Stomach (tissue), 9 donors: ENCODE data around the gene ATP5F1D. TPM values are rescaled to one million over a fixed set of nuclear protein-coding genes. Genes with fewer than 3 reads are reported as not detected.

Experiments used
- DNase-seq, 2 donors: peaks; one replicate each; pipeline versions ENCODE4 v3.0.0 to v3.0.0-alpha.2; 2013 to 2019
- H3K27ac ChIP-seq, 5 donors: fragments of 200-600 bp in 4 of 5; sonication (generic) in 4 of 5; one replicate each; pipeline ENCODE4 v1.5.1; 2013 to 2019; ENCODE audit warnings: mild to moderate bottlenecking in 1 of 5, moderate library complexity in 1 of 5
- H3K27me3 ChIP-seq, 3 donors: fragments of 200-600 bp; sonication (generic); one replicate each; pipeline ENCODE4 v1.5.1; 2017 to 2019; ENCODE audit warnings: mixed run types in 1 of 3
- H3K36me3 ChIP-seq, 4 donors: fragments of 200-600 bp; sonication (generic); 1 replicate in 3 of 4; 2 replicates in 1 of 4; pipeline ENCODE4 v1.5.1; 2016 to 2019
- H3K4me1 ChIP-seq, 4 donors: fragments of 200-600 bp; sonication (generic); one replicate each; pipeline ENCODE4 v1.5.1; 2016 to 2019
- H3K4me3 ChIP-seq, 4 donors: fragments of 200-600 bp; sonication (generic) in 3 of 4; one replicate each; pipeline ENCODE4 v1.5.1; 2016 to 2019; ENCODE audit warnings: mild to moderate bottlenecking in 1 of 4
- H3K9me3 ChIP-seq, 4 donors: fragments of 200-600 bp; sonication (generic); one replicate each; pipeline ENCODE4 v1.5.1; 2016 to 2019
- EP300 ChIP-seq: sonication (generic); formaldehyde crosslinking; IDR thresholded peaks from one replicate; pipeline ENCODE4 v1.6.1; 2017; ENCODE audit warnings: antibody characterized with exemption
- POLR2A ChIP-seq, 4 donors: fragments of 450-650 bp; IDR thresholded peaks; one replicate each; pipeline ENCODE4 v1.6.1; 2016; ENCODE audit warnings: antibody characterized with exemption in 4 of 4, control low read depth in 2 of 4, mild to moderate bottlenecking in 1 of 4, moderate library complexity in 1 of 4
- POLR2AphosphoS5 ChIP-seq, 3 donors: sonication (generic); formaldehyde crosslinking; IDR thresholded peaks; one replicate each; pipeline ENCODE4 v1.6.1; 2016; ENCODE audit warnings: antibody characterized with exemption in 3 of 3
- WGBS, 5 donors: extraction: QIAGEN DNeasy Blood & Tissue Kit in 3 of 5; methylation state at CpG; one replicate each; pipeline versions ENCODE4 v1.1.5 to v1.1.7; 2013 to 2018; 5-methylcytosine and 5-hydroxymethylcytosine counted together
- intact Hi-C: fragments of 100-400 bp; cut with DNase I; formaldehyde crosslinking; loops from one replicate; pipeline ENCODE4 v1.15.1; 2023; ENCODE audit warnings: low total_unique reads
- polyA plus RNA-seq, 3 donors: library from polyadenylated mRNA; stranded (reverse); fragments of 200-250 nt; gene quantifications; one replicate each; pipeline ENCODE4 v1.2.3, GENCODE V29; 2013
- total RNA-seq, 5 donors: library from RNA; depleted of rRNA; stranded (reverse); fragments of >200 nt; gene quantifications; one replicate each; pipeline versions ENCODE4 v1.1.0 to v1.2.3, GENCODE V29; 2014 to 2016
- TF ChIP-seq, protein P1 (sequence below), 7 experiments: fragments of 450-650 bp in 4 of 7; fragments of 200-600 bp in 3 of 7; sonication (generic) in 3 of 7; IDR thresholded peaks; one replicate each; pipeline ENCODE4 v1.5.1; 2016 to 2019; ENCODE audit warnings: antibody characterized with exemption in 7 of 7, control low read depth in 2 of 7, mild to moderate bottlenecking in 1 of 7
- donor health status: healthy with polysubstance abuse.
- donor health status: Bipolar disorder and iron deficiency.
- donor health status: healthy.

Gene ATP5F1D
- total and polyA plus RNA-seq, 8 donors: 26.4 to 905 (median 272) TPM

DNA sequence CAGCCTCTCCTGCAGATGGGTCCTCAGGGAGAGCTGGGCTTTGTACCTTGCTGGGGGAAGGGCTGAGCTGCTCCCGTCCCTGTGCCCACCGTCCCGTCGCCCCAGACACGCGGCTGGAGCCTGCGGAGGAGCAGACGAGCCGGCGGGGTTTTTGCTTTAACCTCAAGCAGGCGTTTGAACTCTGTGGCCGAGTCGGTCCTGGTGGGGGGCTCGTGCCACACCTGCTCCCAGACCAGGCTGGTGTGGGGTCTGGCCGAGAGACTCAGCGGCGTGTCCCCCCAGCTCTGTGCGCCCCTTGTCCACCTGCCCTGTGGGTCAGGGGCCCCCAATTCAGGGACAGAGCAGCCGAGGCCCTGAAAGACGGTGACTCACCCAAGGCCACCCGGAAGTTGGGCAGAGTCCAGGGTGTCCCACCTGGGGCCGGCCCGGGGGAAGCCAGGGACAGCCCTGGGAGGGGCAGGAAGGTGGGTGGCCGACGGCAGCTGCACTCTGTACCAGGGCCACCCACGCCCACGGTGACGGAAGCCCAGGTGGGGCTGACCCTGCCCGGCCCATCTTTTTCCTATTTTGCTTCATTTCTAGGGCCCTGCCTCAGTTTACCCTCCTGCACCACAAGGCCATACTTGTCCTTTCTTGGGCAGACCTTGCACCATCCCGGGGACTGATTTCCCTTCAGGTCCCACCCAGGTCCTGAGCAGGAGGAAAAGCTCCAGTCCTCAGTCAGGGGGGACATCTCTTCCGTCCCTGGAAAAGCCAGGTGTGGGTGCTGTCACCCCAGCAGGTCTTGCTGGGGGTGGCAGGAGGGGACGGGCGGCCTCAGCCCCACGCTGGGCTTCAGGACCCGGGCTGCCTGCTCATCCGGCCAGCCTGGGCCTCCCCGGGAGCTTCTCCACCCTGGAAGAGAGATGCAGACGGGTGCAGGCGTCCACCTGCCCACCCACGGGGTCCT, 49.4 kb downstream of the ATP5F1D start:
- H3K4me3 ChIP-seq: no peak overlapping the region
- no peak overlapping the region for H3K27ac ChIP-seq
- intact Hi-C loops: no loop called here
- no peaks in the 10 kb centered on the region for H3K9me3 ChIP-seq
- no peaks in the 10 kb centered on the region for H3K36me3 ChIP-seq
- TF ChIP-seq, protein P1, sequence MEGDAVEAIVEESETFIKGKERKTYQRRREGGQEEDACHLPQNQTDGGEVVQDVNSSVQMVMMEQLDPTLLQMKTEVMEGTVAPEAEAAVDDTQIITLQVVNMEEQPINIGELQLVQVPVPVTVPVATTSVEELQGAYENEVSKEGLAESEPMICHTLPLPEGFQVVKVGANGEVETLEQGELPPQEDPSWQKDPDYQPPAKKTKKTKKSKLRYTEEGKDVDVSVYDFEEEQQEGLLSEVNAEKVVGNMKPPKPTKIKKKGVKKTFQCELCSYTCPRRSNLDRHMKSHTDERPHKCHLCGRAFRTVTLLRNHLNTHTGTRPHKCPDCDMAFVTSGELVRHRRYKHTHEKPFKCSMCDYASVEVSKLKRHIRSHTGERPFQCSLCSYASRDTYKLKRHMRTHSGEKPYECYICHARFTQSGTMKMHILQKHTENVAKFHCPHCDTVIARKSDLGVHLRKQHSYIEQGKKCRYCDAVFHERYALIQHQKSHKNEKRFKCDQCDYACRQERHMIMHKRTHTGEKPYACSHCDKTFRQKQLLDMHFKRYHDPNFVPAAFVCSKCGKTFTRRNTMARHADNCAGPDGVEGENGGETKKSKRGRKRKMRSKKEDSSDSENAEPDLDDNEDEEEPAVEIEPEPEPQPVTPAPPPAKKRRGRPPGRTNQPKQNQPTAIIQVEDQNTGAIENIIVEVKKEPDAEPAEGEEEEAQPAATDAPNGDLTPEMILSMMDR (IDR thresholded peaks at IDR 0.05): no peak
- no peak for TF ChIP-seq EP300
- no peak for TF ChIP-seq POLR2A (IDR thresholded peaks at IDR 0.05)
- no peak for TF ChIP-seq POLR2AphosphoS5 (IDR thresholded peaks at IDR 0.05)
- peaks cover 8 to 42% (median 36%) of the 10 kb centered on the region in 4 donors for H3K4me1 ChIP-seq
- WGBS, 5 donors: 58 to 64% (median 60%) methylated on average over 23 to 40 of the region's 40 CpGs
- peaks cover 24 to 100% (median 95%) of the 10 kb centered on the region in 3 donors for H3K27me3 ChIP-seq
- DNase-seq: peak in 1 of 2 donors; percentile 82

DNA sequence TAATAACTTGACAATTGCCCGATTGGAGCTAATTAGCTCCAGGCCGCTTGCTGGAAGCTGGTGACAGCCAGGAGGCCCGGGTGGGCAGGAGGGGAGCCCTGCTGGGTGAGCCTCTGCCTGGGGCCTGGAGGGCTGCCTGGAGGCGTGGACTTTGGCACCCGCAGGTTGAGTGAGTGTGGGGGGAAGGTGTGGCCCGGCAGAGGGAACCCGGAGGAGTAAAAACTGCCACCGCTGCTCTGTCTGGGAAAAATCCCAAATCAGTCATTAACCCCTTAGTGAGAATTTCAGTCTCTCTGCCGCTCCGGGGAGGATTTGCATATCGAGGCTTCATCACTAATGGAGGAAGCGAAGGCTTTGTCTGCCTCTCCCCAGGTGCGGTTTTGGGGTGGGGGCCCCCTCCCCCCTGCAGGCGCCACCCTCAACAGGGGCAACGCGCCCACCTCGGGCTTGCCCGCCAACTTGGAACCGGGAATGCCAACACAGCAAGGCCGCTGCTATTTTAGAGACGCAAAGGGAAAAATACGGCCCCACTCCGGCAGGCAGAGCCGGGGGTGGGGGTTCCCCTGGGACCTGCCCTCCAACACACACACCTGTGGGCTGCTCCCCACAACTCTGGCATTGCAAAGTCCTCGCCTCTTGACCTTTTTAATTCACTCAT, 50.3 kb downstream of the ATP5F1D start:
- TF ChIP-seq EP300 (no peak), POLR2AphosphoS5 (IDR thresholded peaks at IDR 0.05) (no peak), POLR2A (IDR thresholded peaks at IDR 0.05) (no peak)
- TF ChIP-seq, protein P1 (IDR thresholded peaks at IDR 0.05): no peak
- DNase-seq: no peak
- Histone ChIP-seq H3K9me3 (no peaks in the 10 kb centered on the region), H3K27ac (no peak overlapping the region), H3K4me3 (no peak overlapping the region), H3K27me3 (peaks cover 20 to 96% (median 93%) of the 10 kb centered on the region in 3 donors), H3K4me1 (peaks cover 8 to 35% (median 29%) of the 10 kb centered on the region in 4 donors), H3K36me3 (no peaks in the 10 kb centered on the region)
- 52 to 66% (median 58%) methylated on average over 22 to 25 of the region's 25 CpGs for WGBS, 5 donors
- intact Hi-C loops: no loop called here

DNA sequence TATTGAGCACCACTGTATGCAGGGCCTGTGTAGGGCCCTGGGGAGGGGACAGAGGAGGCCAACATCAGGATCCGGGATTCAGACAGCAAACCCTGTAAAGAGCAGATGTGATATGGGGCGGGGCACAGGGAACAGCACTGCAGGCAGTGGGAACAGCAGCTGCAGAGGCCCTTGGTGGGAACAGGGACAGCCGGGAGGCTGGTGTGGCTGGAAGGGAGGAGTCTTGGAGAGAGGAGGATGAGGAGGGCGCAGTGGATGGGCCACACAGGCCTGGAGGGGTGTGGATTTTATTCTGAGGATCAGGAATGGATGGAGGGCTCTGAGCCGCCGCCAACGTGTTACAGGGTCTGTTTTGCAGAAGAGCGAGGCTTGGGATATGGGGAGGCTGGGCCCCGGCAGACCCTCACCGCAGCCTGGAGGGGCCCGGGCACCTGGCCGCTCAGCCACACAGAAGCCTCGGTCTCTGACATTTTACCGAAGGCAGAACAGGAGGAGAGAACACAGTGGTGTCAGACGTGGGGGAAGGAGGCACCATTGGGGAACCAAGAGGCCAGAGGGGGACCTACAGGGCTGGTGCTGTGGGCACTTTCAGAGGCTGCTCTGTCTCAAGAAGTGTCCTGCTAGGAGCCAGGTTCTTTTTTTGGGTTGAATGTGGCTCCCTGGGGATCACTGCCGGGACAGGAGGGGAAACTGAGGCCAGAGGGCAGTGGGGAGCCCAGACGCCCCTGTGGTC, 51.0 kb downstream of the ATP5F1D start:
- 83 to 88% (median 86%) methylated on average over 17 of the region's 17 CpGs for WGBS, 5 donors
- H3K36me3 ChIP-seq: no peaks in the 10 kb centered on the region

More for the DNA sequence above, 51.0 kb downstream of the ATP5F1D start:
- Histone ChIP-seq H3K4me1 (peaks cover 8 to 29% (median 22%) of the 10 kb centered on the region in 4 donors), H3K27me3 (peaks cover 14 to 89% (median 86%) of the 10 kb centered on the region in 3 donors), H3K4me3 (no peak overlapping the region), H3K27ac (no peak overlapping the region), H3K9me3 (no peaks in the 10 kb centered on the region)
- intact Hi-C loops: no loop called here
- TF ChIP-seq, protein P1 (IDR thresholded peaks at IDR 0.05): no peak
- TF ChIP-seq EP300 (no peak), POLR2A (IDR thresholded peaks at IDR 0.05) (no peak), POLR2AphosphoS5 (IDR thresholded peaks at IDR 0.05) (no peak)
- DNase-seq: no peak
